Measurements from ENCODE around the gene CLN5. TPM values are rescaled to one million over a fixed set of nuclear protein-coding genes. Genes with fewer than 3 reads are reported as not detected.
A peak's percentile ranks its signal among the peaks of the same experiment; 100 is the strongest.

The CLN5 gene
- total RNA-seq, 4 donors from 2014 or later: 89.2 to 204 (median 173) TPM

- Histone ChIP-seq H3K27ac (no peak overlapping the region), H3K4me3 (replicated peaks in 1 of 3) (no peak overlapping the region), H3K36me3 (no peaks in the 10 kb centered on the region), H3K4me1 (peaks cover 22 to 34% of the 10 kb centered on the region in 2 donors), H3K27me3 (no peaks in the 10 kb centered on the region), H3K9me3 (no peaks in the 10 kb centered on the region)
- no peak for DNase-seq
- 95 to 96% methylated on average over 6 of the region's 6 CpGs for WGBS, 2 donors
- intact Hi-C loops (cut with DNase I): no loop called here
- TF ChIP-seq POLR2A (IDR thresholded peaks at IDR 0.05): no peak
- TF ChIP-seq CTCF (IDR thresholded peaks at IDR 0.05): no peak
Observed at GRCh38 chr13:77031656-77032243, 39.9 kb downstream of the CLN5 start.

- intact Hi-C loops (cut with DNase I): no loop called here
- DNase-seq: no peak
- WGBS, 2 donors: 94 to 96% methylated on average over 4 of the region's 4 CpGs
Observed at GRCh38 chr13:77033717-77034302, 41.9 kb downstream of the CLN5 start.

GRCh38 chr13:77034881-77035280 lies 43.0 kb downstream of the CLN5 start:
- Histone ChIP-seq H3K4me1 (peaks cover 21 to 29% of the 10 kb centered on the region in 2 donors), H3K27ac (peak overlapping the region; percentile 46 to 74 (median 51)), H3K4me3 (replicated peaks in 1 of 3) (no peak overlapping the region), H3K9me3 (no peaks in the 10 kb centered on the region), H3K27me3 (no peaks in the 10 kb centered on the region), H3K36me3 (no peaks in the 10 kb centered on the region)
- DNase-seq: no peak
- no peak for TF ChIP-seq POLR2A (IDR thresholded peaks at IDR 0.05)
- TF ChIP-seq CTCF (IDR thresholded peaks at IDR 0.05): no peak
- 95 to 97% methylated on average over 5 of the region's 5 CpGs for WGBS, 2 donors
- intact Hi-C loops (cut with DNase I): no loop called here

More at GRCh38 chr13:77033717-77034302, 41.9 kb downstream of the CLN5 start:
- Histone ChIP-seq H3K9me3 (no peaks in the 10 kb centered on the region), H3K4me1 (peaks cover 21 to 29% of the 10 kb centered on the region in 2 donors), H3K27me3 (no peaks in the 10 kb centered on the region), H3K27ac (peak overlapping the region; percentile 51 to 74 (median 62)), H3K4me3 (replicated peaks in 1 of 3) (no peak overlapping the region), H3K36me3 (no peaks in the 10 kb centered on the region)
- TF ChIP-seq CTCF (IDR thresholded peaks at IDR 0.05) (no peak), POLR2A (IDR thresholded peaks at IDR 0.05) (no peak)

GRCh38 chr13:77036279-77036678 lies 44.4 kb downstream of the CLN5 start:
- 14 to 32% methylated on average over 1 of the region's 1 CpG for WGBS, 2 donors
- H3K36me3 ChIP-seq: no peaks in the 10 kb centered on the region
- H3K27me3 ChIP-seq: no peaks in the 10 kb centered on the region
- H3K4me3 ChIP-seq (replicated peaks in 1 of 3): no peak overlapping the region
- H3K9me3 ChIP-seq: no peaks in the 10 kb centered on the region
- peak; percentile 43 to 49 for DNase-seq
- H3K4me1 ChIP-seq: peaks cover 21 to 29% of the 10 kb centered on the region in 2 donors
- intact Hi-C loops (cut with DNase I): no loop called here
- peak overlapping the region; percentile 37 to 74 (median 46) for H3K27ac ChIP-seq
- TF ChIP-seq CTCF (IDR thresholded peaks at IDR 0.05) (no peak), POLR2A (IDR thresholded peaks at IDR 0.05) (no peak)

GRCh38 chr13:77038907-77039480 lies 47.1 kb downstream of the CLN5 start:
- Histone ChIP-seq H3K27ac (no peak overlapping the region), H3K36me3 (no peaks in the 10 kb centered on the region), H3K27me3 (no peaks in the 10 kb centered on the region), H3K9me3 (no peaks in the 10 kb centered on the region), H3K4me1 (peaks cover 29 to 36% of the 10 kb centered on the region in 2 donors), H3K4me3 (replicated peaks in 1 of 3) (no peak overlapping the region)
- TF ChIP-seq POLR2A (IDR thresholded peaks at IDR 0.05) (no peak), CTCF (IDR thresholded peaks at IDR 0.05) (no peak)
- WGBS, 2 donors: 76 to 81% methylated on average over 5 of the region's 5 CpGs
- intact Hi-C loops (cut with DNase I): no loop called here
- DNase-seq: no peak

Measured in thyroid gland (tissue), 4 donors.